AG10803 (cell line): ENCODE results near the gene NUP188.

ENCODE experiments used
- DNase-seq: peaks from one replicate; pipeline ENCODE4 v3.0.0; 2010; ENCODE audit warnings: low read depth
- H3K4me3 ChIP-seq: 2 replicates; pipeline ENCODE4 v1.5.1; 2011; ENCODE audit warnings: mild to moderate bottlenecking, low read length, control low read depth
- TF ChIP-seq, protein P1 (sequence below): conservative IDR thresholded peaks from 2 replicates; pipeline ENCODE4 v1.5.1; 2011; ENCODE audit warnings: mild to moderate bottlenecking, low read length, control low read depth, inconsistent platforms

NUP188 gene

DNA sequence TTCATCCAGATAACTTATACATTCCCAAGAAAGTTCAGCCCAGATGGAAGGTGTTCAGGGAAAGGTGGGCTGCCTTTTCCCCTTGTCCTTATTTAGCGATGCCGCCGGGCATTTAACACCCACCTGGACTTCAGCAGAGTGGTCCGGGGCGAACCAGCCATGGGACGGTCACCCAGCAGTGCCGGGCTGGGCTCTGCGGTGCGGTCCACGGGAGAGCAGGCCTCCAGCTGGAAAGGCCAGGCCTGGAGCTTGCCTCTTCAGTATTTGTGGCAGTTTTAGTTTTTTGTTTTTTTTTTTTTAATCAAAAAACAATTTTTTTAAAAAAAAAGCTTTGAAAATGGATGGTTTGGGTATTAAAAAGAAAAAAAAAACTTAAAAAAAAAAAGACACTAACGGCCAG lies 30.8 kb upstream of the NUP188 start:
- no peak for DNase-seq
- no peak overlapping the region for H3K4me3 ChIP-seq
- TF ChIP-seq, protein P1, sequence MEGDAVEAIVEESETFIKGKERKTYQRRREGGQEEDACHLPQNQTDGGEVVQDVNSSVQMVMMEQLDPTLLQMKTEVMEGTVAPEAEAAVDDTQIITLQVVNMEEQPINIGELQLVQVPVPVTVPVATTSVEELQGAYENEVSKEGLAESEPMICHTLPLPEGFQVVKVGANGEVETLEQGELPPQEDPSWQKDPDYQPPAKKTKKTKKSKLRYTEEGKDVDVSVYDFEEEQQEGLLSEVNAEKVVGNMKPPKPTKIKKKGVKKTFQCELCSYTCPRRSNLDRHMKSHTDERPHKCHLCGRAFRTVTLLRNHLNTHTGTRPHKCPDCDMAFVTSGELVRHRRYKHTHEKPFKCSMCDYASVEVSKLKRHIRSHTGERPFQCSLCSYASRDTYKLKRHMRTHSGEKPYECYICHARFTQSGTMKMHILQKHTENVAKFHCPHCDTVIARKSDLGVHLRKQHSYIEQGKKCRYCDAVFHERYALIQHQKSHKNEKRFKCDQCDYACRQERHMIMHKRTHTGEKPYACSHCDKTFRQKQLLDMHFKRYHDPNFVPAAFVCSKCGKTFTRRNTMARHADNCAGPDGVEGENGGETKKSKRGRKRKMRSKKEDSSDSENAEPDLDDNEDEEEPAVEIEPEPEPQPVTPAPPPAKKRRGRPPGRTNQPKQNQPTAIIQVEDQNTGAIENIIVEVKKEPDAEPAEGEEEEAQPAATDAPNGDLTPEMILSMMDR, result no peak

DNA sequence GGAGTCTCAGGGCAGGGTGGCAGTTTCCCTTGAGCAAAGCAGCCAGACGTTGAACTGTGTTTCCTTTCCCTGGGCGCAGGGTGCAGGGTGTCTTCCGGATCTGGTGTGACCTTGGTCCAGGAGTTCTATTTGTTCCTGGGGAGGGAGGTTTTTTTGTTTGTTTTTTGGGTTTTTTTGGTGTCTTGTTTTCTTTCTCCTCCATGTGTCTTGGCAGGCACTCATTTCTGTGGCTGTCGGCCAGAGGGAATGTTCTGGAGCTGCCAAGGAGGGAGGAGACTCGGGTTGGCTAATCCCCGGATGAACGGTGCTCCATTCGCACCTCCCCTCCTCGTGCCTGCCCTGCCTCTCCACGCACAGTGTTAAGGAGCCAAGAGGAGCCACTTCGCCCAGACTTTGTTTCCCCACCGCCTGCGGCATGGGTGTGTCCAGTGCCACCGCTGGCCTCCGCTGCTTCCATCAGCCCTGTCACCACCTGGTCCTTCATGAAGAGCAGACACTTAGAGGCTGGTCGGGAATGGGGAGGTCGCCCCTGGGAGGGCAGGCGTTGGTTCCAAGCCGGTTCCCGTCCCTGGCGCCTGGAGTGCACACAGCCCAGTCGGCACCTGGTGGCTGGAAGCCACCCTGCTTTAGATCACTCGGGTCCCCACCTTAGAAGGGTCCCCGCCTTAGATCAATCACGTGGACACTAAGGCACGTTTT lies 30.2 kb upstream of the NUP188 start:
- H3K4me3 ChIP-seq, result no peak overlapping the region
- TF ChIP-seq, protein P1, result no peak
- DNase-seq, result peak; percentile 88

DNA sequence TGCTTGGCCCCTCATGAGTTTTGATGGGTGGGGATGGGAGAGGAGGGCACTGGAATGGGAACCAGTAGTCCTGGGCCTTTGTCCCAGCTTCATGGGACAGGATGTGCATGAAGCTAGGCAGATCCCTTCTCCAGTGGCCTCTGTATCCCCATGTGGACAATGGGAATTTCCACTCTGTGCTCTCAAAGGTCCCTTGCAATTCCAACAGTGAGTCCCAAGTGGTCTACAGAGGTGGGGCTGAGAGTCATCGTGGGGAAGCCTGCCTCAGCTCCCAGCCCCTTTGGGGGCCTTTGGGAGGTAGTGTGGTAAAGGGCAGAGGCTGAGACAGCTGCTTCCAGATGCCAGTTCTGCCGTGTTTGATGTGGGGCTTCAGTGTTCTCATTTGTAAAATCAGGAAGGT lies 28.6 kb upstream of the NUP188 start:
- DNase-seq, result no peak
- TF ChIP-seq, protein P1, result no peak
- no peak overlapping the region for H3K4me3 ChIP-seq

DNA sequence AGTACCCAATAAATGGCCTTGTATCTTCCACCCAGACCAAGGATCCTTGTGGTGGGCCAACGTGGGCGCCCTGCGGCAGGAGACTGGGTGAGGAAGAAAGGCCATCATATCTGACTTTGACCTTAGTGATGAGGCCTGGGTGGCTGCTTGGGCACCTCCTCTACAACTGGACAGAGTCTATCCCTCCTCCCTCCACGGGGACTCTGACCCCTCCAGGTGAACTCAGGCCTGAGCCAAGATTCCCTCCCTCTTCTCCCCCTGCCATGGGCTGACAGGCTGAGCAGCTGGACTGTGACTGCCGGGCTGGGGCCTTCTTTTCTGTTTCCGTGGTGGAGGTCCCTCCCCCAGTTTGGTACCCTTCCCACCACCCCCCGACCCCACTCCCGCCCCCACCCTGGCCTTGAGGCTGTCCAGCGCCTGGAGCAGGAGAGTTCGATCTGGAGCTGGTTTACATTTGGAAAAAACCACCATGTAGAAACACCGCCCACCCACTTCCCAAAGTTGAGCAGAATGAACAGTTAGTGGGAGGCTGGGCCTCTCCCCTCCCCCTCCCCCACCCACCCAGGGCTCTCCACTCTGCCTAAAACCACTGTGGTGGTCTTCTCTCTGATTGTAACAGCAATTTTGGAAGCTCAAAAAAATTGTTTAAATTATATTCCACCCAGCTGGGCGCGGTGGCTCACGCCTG lies 28.0 kb upstream of the NUP188 start:
- DNase-seq, result no peak
- H3K4me3 ChIP-seq, result no peak overlapping the region
- TF ChIP-seq, protein P1, result no peak

DNA sequence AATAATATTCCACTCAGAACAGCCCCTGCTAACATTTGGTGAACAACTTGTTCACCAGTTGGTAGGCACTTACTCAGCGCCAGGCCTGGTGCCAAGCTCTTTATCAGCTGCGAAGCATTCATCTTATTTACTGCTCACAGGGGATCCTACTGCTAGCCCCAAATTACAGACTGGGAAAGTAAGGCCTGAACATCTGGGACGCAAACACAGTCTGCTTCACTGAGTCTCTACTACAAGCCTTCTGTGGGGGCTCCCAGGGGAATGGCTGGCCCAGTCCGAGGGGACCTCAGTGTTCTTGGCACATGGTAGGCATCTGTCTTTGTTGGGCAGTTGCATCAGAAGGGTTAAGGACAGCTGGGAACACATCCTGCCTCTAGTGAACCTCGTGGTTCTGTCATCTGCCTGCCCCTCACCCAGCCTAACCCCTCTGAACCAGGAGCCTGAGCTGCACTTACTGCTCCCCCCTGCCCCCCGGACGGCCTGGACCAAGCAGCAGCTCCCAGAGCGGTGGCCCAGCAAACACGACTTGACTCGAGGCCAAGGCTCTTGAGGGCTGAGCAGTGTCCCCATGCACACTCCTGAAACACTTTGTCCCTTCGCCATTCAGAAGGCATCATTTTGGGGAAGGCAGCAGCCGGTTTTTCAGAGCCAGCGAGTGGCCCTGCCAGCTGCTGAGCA lies 27.0 kb upstream of the NUP188 start, which contains the start of gene PHYHD1:
PHYHD1 (plus strand) TSS at position 602 of the 678 bp plus-strand sequence. CDS start 1,342 bp downstream, outside the sequence.
- TF ChIP-seq, protein P1, result no peak
- peak within 1 kb of the TSS; percentile 54 for H3K4me3 ChIP-seq
- DNase-seq, result peak; percentile 87

DNA sequence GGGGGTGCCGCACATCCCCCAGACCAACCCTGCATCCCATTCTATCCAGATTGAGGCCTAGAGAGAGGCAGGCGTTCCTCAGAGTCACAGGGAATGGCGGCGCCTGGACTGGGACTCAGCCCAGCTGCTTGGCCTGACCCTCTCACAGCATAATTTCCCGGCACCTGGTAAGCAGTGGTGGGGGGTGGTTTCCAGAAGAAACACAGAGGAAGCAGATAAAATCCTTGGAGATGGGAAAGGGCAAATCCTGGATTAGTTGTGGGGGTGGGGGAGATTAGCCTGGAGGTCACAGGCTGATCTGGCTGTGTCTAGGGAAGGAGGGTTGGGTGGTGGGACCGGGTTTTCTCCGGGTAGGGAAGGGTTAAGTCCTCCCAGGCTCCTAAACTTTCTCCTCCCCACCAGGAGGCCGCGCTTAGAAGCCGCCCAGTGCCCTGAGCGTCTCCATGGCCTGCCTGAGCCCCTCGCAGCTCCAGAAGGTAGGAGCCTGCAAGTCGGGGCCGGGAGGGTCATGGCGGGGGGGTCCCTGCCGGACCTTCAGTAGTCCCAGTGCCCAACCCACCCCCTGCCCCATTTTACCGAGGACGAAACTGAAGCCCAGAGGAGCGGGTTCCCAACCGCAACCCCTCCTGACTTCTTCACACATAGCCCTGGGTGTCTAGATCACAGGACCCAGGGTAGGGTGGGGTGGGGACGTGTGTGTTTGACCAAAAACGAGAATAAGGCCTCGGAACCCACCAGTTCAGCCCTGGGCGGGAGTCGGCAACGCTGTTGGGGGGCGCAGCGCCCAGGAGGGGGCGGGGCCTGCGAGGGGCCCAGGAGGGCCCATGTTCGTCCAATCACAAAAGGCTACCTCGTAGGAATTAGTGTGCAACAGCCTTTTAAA lies 25.4 kb upstream of the NUP188 start:
- peak; percentile 58 for DNase-seq
- TF ChIP-seq, protein P1, result peak; percentile 15
- H3K4me3 ChIP-seq, result peak overlapping the region; percentile 54
